ENCODE measurements around the gene RPIA. TPM values are rescaled to one million over a fixed set of nuclear protein-coding genes. Genes with fewer than 3 reads are reported as not detected.

The RPIA gene
- 7.4 and 7.5 TPM in 2 replicates for total RNA-seq

GRCh38 chr2:88691339-88692183 lies at the start of gene RPIA:
RPIA (plus strand) TSS chr2:88691673; CDS start chr2:88691699, 26 bp downstream.

Other genes with a start within 250 kb of the RPIA start
- gene FOXI3, start 239.0 kb upstream of the RPIA start, total RNA-seq: not detected in 2 replicates
- 19.3 and 21.0 TPM in 2 replicates for gene EIF2AK3, start 64.2 kb upstream of the RPIA start, total RNA-seq

Data from cardiac ventricle fibroblast (primary cell).